Urinary bladder (tissue), 4 donors: ENCODE data around the gene TNS3. TPM values are rescaled to one million over a fixed set of nuclear protein-coding genes. Genes with fewer than 3 reads are reported as not detected.

Source experiments
- DNase-seq: peaks from one replicate; pipeline ENCODE4 v3.0.0-alpha.2; 2015; ENCODE audit errors: extremely low spot score
- H3K27ac ChIP-seq: one replicate; pipeline ENCODE4 v1.5.1; 2013; ENCODE audit warnings: low read depth, mild to moderate bottlenecking, moderate library complexity
- H3K36me3 ChIP-seq: one replicate; pipeline ENCODE4 v1.6.1; 2013; ENCODE audit warnings: mild to moderate bottlenecking, moderate library complexity; ENCODE audit not compliant: insufficient read depth
- H3K4me1 ChIP-seq: one replicate; pipeline ENCODE4 v1.6.1; 2013; ENCODE audit warnings: mild to moderate bottlenecking, moderate library complexity; ENCODE audit not compliant: insufficient read depth
- H3K4me3 ChIP-seq: one replicate; pipeline ENCODE4 v1.5.1; 2013; ENCODE audit warnings: low read depth, low read length
- WGBS: extraction: QIAGEN DNeasy Blood & Tissue Kit; methylation state at CpG from one replicate; pipeline ENCODE4 v1.1.7; 2013; 5-methylcytosine and 5-hydroxymethylcytosine counted together
- polyA plus RNA-seq: library from polyadenylated mRNA; stranded (reverse); fragments of 200-250 nt; gene quantifications from one replicate; pipeline ENCODE4 v1.2.3, GENCODE V29; 2013
- total RNA-seq: library from RNA; depleted of rRNA; stranded (reverse); fragments of >200 nt; gene quantifications from one replicate; pipeline ENCODE4 v1.2.3, GENCODE V29; 2014
- donor health status: healthy with polysubstance abuse.
- donor health status: healthy.

Gene TNS3
- total and polyA plus RNA-seq, 2 donors, result 15.5 to 71.3 TPM

DNA sequence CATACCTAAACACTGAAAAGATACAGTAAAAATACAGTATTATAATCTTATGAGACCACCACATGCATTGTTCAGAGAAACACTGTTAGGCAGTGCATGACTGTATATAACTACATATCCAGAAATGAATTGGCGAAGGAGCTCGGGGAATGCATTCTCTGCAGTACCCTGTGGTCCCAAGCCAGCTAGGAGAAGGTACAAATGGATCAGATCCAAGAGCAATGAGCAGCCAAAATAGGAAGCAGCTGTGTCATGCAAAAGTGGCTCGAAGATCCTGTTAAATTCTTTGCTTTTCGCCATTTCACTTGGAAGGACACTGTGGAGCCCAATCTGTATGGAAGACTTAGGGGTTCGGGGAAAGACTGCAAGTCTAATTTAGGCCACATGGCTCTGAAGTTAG, 334.8 kb downstream of the TNS3 start:
- 60% methylated on average over 5 of the region's 5 CpGs for WGBS
- no peaks in the 10 kb centered on the region for H3K4me1 ChIP-seq

DNA sequence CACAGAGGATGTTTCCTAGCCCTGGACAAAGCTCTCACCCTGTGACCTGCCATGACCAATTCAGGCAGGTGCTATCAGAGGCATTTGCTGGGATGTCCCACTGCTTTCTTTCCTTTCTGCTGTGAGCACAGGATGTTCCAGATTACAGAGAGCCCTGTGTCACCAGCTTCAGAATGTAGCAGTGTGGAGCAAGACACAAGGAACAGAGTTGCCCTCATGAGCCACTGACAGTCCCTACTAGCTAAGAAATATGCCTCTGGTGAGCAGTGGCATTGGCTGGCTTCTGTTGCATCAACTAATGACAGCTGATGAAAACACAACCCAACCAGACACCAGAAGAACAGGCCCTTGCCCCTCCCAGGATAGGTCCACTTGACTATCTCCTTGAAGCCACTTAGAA, 337.2 kb downstream of the TNS3 start:
- Histone ChIP-seq H3K4me1 (no peaks in the 10 kb centered on the region), H3K4me3 (no peak overlapping the region), H3K36me3 (no peaks in the 10 kb centered on the region), H3K27ac (no peak overlapping the region)
- no peak for DNase-seq

More for the DNA sequence above, 334.8 kb downstream of the TNS3 start:
- DNase-seq, result no peak
- H3K36me3 ChIP-seq, result no peaks in the 10 kb centered on the region
- no peak overlapping the region for H3K4me3 ChIP-seq
- no peak overlapping the region for H3K27ac ChIP-seq

DNA sequence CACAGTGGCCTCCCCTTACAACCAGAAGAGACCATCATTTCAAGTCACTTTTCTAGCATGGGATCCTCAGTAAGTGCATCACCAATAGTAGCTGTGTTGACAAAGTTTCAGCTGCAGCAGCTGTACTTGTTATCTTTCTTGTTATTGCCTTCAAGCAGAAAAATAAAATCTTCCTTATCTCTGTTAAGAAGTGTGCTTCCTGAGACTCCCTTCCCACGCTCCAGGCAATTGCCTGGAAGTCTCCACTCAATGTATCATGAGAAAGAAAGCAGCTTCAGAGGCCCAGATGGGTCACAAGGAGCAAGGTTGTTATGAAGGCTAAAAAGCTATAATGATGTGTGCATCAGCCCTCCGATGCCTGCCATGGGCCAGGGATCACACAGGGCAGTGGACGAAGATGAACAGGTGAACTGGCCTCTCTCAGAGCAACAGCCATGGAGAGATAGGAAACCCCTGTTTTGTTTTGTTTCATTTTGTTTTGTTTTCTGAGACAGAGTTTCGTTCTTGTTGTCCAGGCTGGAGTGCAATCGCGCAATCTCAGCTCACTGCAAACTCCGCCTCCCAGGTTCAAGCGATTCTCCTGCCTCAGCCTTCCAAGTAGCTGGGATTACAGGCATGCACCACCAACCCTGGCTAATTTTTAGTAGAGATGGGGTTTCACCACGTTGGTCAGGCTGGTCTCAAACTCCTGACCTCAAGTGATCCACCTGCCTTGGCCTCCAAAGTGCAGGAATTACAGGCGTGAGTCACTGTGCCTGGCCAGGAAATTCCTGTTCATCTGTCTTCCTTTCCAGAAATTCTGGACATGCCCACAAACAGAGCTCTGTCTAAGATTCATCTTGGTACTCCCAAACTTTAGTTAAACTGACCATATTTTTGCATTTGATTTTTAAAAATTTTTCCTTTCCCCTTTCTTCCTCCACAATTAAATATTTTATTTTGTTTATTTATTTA, 340.5 kb downstream of the TNS3 start:
- Histone ChIP-seq H3K27ac (no peak overlapping the region), H3K36me3 (no peaks in the 10 kb centered on the region), H3K4me1 (no peaks in the 10 kb centered on the region), H3K4me3 (no peak overlapping the region)
- WGBS, result 77% methylated on average over 10 of the region's 10 CpGs
- DNase-seq, result no peak

DNA sequence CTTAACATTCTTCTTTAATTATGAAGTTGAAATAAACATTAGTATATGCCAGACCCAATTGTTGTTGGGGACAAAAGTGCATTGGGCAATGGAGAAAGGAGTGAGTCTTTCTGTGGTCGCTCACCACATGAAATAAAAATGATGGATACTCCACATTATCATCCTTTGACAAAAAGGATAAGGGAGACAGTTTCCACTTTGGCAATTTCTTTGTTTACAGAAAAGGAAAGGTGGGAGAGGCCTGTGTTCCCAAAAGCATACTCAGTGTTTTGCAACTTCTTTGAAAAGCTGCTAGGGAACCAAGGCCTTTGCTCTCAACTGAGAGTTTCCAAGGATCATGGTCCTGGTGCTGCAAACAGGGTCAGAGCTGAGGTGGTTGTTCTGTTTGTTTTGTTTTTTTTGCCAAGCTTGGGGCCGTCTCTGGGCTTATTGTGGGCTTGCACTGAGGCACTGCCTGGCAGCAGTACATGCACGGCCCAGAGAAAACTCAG, 341.9 kb downstream of the TNS3 start:
- H3K36me3 ChIP-seq, result no peaks in the 10 kb centered on the region
- H3K27ac ChIP-seq, result no peak overlapping the region
- H3K4me3 ChIP-seq, result no peak overlapping the region
- DNase-seq, result no peak
- no peaks in the 10 kb centered on the region for H3K4me1 ChIP-seq
- 82% methylated on average over 3 of the region's 3 CpGs for WGBS

DNA sequence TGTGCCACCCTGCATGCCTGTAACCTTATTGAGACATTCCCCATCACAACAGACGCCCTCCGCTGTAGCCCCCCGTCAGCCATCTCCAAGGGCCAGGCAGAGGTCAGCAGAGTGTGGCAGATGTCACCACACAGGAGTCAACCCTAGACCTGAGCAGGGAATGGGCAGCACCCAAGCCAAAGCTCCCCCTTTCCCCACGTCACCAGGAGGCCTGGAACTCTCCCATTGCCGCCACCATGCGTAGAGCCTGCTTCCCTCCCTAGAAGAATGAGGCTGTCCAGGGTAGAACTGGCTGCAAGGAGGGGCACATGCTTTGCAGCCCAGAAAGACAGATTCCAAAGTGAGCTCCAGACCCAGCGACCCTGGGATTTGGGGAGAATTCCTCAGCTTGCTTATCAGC, 342.9 kb downstream of the TNS3 start:
- 85% methylated on average over 7 of the region's 7 CpGs for WGBS
- DNase-seq, result no peak
- H3K4me3 ChIP-seq, result no peak overlapping the region
- no peaks in the 10 kb centered on the region for H3K36me3 ChIP-seq
- no peaks in the 10 kb centered on the region for H3K4me1 ChIP-seq
- no peak overlapping the region for H3K27ac ChIP-seq

DNA sequence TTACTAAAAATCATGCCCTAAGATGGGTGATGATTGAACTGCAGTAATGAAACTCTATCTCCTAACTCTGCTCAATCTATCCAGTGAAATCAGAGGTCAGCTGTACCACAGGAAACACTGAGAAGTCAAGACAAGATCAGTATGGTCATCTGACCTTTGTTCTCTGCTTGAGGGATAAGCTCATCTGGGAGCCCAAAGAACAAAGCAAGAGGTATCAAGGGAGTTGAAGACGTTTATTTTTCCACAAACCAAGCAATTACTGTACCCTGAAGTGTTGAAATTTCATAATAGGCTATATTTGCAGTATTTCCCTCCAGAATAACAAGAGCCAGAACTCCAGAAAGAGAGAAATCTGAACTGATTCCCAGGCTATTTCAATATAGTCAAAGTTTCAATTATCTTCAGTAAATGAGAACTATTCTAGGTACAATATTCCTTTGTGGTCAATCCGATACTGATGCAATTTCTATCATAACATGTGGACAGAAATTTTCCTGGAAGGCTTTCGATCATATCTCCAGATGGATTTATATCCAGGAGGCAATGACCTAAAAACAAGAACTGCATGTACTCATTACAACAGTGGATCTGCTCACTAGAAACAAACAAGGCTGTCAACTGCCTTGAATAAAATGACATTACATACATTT, 345.3 kb downstream of the TNS3 start:
- no peaks in the 10 kb centered on the region for H3K36me3 ChIP-seq
- no peak overlapping the region for H3K4me3 ChIP-seq
- DNase-seq, result no peak
- H3K27ac ChIP-seq, result no peak overlapping the region
- H3K4me1 ChIP-seq, result no peaks in the 10 kb centered on the region
- WGBS, result 73% methylated on average over 3 of the region's 3 CpGs

DNA sequence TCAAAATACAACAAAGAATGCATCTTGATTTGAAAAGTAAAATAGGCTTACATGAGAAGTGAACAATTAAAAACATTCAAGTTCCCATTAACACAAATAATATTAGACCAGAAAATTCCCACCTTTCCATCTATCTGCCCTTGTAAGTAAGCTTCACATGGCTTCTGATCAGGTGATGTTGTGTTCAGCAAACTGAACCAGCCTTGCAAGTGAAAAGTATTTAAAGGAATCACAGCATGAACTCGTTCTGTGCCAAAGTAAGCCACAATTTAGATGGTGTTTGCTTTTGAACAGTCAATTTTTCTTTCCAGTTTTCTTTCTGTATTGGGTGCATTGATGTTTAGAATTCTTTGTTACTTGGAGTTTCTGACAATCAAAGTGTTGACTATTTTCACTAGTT, 347.9 kb downstream of the TNS3 start:
- DNase-seq, result no peak
- Histone ChIP-seq H3K36me3 (no peaks in the 10 kb centered on the region), H3K4me1 (no peaks in the 10 kb centered on the region), H3K27ac (no peak overlapping the region), H3K4me3 (no peak overlapping the region)
- WGBS, result 68% methylated on average over 1 of the region's 1 CpG

DNA sequence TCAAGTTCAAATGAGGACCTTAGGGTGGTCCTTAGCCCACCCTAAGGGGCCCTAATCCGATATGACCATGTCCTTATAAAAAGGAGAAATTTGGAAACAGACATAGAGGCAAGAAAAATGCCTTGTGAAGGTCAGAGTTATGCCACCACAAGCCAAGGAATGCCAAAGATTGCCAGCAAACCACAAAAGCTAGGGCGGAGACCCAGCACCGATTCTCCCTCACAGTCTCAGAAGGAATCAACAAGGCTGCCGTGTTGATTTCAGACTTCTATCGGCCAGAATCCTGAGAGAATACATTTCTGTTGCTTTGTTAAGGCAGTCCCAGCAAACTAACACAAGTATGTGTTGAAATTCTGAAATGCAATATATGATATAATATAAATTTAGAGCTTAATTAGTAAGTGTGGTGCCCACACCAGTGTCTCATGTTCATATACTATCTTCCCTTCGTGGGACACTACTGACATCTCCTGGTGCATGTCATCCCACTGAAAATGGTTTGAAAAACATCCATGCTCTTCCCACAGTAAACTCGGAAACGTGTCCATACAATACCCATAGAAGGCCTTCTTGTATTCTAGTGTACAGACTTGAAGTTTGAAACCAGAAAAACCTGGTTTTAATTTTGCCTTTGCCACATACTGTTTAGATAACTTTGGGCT, 349.0 kb downstream of the TNS3 start:
- 85% methylated on average over 8 of the region's 8 CpGs for WGBS
- DNase-seq, result no peak

DNA sequence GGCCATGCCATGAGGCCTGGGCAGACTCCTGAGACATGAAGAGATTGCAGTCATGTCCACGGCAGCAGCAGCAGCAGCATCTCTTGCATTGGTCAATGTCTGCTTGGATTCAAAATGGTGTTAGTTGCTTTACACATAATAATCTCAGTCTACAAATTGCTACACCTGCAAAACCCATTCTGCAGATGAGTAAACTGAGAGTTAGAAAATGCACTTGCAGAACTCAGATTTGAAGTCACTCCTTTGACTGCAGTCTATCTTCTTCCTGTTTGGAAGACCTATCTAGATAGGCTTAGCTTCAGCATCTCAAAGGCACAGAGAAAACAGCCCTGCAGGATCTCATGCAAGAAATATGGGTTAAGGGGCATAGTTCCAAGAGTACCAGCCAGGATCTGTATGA, 350.3 kb downstream of the TNS3 start:
- Histone ChIP-seq H3K36me3 (no peaks in the 10 kb centered on the region), H3K4me3 (no peak overlapping the region), H3K27ac (no peak overlapping the region), H3K4me1 (no peaks in the 10 kb centered on the region)
- WGBS, result 98% methylated on average over 1 of the region's 1 CpG
- no peak for DNase-seq

More for the DNA sequence above, 349.0 kb downstream of the TNS3 start:
- Histone ChIP-seq H3K4me1 (no peaks in the 10 kb centered on the region), H3K36me3 (no peaks in the 10 kb centered on the region), H3K27ac (no peak overlapping the region), H3K4me3 (no peak overlapping the region)

DNA sequence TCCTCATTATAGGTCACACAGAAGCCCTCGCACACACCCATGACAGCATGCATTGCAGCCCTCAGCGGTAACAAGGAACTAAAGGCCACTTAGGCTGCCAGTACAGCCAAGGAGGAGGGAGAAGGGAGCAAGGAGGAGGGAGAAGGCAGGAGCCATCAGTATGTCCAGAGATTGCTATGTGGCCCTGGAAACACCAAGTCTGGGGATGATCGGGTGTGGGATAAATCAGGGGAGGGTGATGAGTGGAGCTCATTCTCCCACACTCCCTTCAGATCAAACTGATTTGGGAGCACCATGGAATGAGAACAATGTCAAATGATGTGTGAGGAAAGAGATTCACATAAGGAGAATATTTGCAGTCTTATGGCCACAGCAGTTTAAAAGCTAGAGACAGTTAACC, 350.9 kb downstream of the TNS3 start:
- DNase-seq, result no peak
- H3K36me3 ChIP-seq, result no peaks in the 10 kb centered on the region
- H3K27ac ChIP-seq, result no peak overlapping the region
- H3K4me1 ChIP-seq, result no peaks in the 10 kb centered on the region
- WGBS, result 80% methylated on average over 3 of the region's 3 CpGs
- H3K4me3 ChIP-seq, result no peak overlapping the region

DNA sequence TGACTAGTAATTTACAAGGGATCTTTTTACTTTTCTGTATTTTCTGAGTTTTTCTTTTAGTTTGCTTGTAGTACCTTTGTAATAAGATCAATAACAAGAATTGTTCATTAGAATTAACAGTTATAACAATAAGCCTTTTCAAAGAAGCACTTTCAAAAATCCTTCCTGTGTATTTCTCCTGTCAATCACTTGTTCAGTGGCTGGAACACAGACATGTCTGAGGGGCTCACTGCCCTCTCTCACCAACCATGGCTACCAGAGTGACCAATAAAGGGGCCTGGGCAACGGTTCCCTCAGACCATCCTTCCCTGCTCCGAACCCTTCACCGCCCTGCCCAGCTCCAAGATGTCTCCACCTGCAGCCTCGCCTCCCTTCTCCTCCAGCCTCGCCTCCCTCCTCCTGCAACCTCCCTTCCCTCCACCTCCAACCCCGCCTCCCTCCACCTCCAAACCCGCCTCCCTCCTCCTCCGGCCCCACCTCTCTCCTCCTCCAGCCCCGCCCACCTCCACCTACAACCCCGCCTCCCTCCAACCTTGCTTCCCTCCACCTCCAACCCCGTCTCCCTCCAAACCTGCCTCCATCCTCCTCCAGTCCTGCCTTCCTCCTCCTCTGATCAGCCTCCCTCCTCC, 353.4 kb downstream of the TNS3 start:
- Histone ChIP-seq H3K36me3 (no peaks in the 10 kb centered on the region), H3K27ac (no peak overlapping the region), H3K4me3 (no peak overlapping the region), H3K4me1 (peaks cover 2% of the 10 kb centered on the region)
- DNase-seq, result no peak
- WGBS, result over 99% methylated on average over 11 of the region's 11 CpGs

DNA sequence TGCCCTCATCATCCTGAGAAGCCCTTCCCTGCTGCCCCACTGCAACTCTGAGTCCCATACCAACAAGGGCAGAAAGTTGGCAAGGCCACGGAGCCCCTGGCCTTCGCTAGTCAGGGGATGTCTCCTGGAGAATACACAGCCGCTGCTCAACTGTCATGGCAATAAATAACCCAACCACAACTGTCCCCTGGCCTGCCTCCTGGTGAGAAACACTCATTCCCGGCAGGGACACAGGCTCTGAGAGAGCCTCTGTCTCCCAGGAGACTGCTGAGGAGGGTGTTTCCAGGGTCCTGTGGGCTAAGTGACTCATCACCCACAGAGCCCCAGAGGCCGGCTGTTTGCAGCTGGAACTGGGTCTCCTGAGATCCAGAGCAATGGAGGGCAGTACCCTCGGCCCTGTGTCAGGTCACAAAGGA, 354.1 kb downstream of the TNS3 start:
- DNase-seq, result no peak
- no peak overlapping the region for H3K27ac ChIP-seq
- no peak overlapping the region for H3K4me3 ChIP-seq
- WGBS, result 43% methylated on average over 6 of the region's 6 CpGs
- peaks cover 2% of the 10 kb centered on the region for H3K4me1 ChIP-seq
- H3K36me3 ChIP-seq, result no peaks in the 10 kb centered on the region

DNA sequence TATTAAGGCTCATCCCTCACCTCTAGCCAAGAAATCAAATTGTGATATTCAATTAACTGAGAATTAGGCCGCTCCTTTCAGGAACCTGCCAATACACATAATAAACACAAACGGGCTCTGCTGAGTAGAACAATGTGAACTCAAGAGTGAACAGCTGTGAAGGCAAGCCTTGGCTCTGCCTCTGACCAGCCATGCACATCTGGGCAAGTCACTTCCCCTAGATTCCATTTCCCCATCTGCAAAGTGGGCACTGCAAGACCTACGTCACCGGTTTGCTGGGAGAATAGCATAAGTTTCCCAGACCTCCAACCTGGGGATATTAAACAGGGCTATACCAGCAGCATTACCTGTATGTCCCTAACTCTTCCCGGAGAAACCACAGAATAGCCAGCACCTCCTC, 355.2 kb downstream of the TNS3 start:
- no peak overlapping the region for H3K27ac ChIP-seq
- H3K4me1 ChIP-seq, result peaks cover 2% of the 10 kb centered on the region
- H3K36me3 ChIP-seq, result no peaks in the 10 kb centered on the region
- no peak for DNase-seq
- H3K4me3 ChIP-seq, result no peak overlapping the region
- WGBS, result 91% methylated on average over 5 of the region's 5 CpGs
